ENCODE results near the gene PTCRA. TPM values are rescaled to one million over a fixed set of nuclear protein-coding genes. Genes with fewer than 3 reads are reported as not detected.
"Not testable (repeated sequence)": the region's sequence is repeated elsewhere in the genome, so short reads cannot be mapped to it uniquely, and the experiment has no call there.

Gene PTCRA, protein sequence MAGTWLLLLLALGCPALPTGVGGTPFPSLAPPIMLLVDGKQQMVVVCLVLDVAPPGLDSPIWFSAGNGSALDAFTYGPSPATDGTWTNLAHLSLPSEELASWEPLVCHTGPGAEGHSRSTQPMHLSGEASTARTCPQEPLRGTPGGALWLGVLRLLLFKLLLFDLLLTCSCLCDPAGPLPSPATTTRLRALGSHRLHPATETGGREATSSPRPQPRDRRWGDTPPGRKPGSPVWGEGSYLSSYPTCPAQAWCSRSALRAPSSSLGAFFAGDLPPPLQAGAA
- not detected for total RNA-seq

DNA sequence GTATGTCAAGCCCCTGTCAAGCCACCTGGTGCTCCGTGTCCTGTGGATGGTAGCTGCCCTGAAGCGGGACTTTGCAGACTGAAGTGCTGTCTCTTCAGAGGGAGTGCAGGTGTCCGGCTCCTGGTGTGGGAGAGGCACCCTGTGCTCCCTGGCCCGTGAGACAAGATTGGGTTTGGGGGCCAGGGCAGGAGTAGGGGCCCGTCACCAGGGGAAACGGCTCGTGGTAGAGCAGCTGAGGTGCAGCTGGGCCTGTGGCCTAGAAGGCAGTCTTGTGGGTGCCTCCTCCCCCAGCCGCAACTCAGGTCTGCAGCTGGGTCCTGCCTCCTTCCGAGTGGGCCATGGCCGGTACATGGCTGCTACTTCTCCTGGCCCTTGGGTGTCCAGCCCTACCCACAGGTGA lies at the start of gene PTCRA:
Gene PTCRA (plus strand): TSS at position 322 of the 400 bp plus-strand sequence. CDS start 17 bp downstream, at position 339.
- CTCF ChIA-PET: interaction anchor here (0.5 to 0.8 kb wide), 2 partner anchors 14 to 225 kb away, joined by 3 read pairs; no protein-coding TSS in a partner anchor
- POLR2A ChIA-PET: interaction anchor here (0.6 kb wide), 1 partner anchor 228 kb away, joined by 3 read pairs; no protein-coding TSS in a partner anchor

DNA sequence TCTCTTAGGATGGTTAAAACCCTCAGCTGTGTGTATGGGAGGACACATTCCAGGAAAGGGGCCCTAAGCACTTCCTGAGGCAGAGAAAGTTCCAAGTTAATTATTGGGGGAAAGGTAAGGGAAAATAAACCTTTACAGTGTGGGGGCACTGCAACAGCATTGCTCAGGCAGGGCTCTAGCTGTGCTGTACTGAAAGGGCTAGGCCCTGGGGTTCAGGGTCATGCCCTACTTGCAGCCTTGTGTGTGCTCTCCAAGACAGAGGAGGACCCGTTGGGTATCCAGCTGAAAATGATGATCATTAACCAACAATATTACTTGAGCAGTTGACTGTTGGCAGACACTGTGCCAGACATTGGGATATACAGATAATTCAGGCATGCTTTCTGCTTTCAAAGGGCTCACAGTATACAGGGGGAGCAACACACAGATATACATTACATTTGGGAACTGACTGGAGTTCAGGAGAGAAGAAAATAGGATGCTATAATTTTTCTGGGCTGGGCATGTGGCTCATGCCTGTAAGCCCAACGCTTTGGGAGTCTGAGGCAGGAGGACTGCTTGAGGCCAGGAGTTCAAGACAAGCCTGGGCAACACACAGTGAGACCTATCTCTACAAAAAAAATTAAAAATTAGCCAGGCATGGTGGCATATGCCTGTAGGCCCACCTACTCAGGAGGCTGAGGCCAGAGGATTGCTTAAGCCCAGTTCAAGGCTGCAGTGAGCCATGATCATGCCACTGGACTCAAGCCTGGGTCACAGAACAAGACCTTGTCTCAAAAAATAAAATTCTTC lies 45.5 kb upstream of the PTCRA start:
- ChIA-PET POLR2A (no interaction called here), CTCF (no interaction called here)

DNA sequence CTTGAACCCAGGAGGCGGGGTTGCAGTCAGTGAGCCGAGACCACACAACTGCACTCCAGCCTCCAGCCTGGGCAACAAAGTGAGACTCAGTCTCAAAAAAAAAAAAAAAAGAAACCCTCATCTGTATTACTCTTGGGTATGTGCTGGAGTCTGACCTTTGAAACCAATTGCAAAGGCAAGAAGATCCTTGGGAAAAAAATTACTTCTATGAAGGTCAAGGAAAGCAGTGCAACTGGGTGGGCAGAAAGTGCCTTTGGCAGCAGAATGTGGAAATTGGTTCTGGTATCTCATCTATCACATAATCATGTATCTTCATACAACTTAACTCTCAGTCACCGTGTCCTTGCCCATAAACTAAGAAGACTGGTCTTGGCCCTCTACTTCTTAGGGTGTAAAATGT lies 44.1 kb upstream of the PTCRA start:
- POLR2A ChIA-PET: no interaction called here
- CTCF ChIA-PET: interaction anchor here (0.7 kb wide), 1 partner anchor 11 kb away, joined by 3 read pairs; no protein-coding TSS in a partner anchor

DNA sequence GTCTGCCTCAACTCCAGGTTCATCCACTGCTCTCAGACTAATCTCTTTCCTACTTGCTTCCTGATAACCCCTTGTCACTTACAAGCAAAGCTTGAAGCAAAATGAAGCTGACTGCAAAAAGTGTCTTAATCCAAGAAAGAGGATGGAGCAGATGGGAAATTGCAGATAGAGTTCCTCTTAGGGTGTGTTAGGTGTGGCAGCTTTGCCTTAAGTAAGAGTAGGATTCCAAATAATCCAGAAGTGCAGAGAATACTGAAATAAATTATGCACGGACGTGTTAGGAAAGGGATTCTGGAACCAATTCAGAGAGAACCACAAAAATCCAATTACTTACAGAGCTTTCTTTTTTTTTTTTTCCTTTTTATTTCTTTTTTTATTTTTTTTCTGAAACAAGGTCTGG lies 42.5 kb upstream of the PTCRA start:
- ChIA-PET POLR2A (interaction anchor here (0.6 to 0.9 kb wide), 3 partner anchors 101 to 1587 kb away, joined by 3 to 6 read pairs (median 4); no protein-coding TSS in a partner anchor), CTCF (interaction anchor here (0.6 to 1.2 kb wide), 2 partner anchors 146 to 212 kb away, joined by 3 read pairs; no protein-coding TSS in a partner anchor)

DNA sequence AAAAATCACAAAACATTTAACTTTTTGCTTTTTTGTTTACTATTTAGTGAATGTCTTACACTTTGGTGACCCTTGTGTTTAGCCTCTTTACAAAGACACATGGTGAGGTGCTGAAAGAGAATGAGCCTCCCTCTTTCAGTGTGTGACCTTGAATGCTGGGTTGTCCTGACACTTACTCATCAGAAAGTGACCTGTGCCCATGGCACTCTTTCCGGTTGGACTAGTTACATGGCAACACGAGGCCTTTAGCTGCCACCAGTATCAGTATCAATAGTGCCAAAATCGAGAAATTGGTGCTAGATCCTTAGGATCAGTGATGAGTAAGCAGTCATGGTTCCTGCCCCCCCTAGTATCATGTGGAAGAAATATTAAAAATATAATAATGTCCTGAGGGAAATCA lies 38.2 kb upstream of the PTCRA start:
- CTCF ChIA-PET: interaction anchor here (0.7 to 1.6 kb wide), 6 partner anchors 9 to 416 kb away, joined by 3 to 9 read pairs (median 4); no protein-coding TSS in a partner anchor

DNA sequence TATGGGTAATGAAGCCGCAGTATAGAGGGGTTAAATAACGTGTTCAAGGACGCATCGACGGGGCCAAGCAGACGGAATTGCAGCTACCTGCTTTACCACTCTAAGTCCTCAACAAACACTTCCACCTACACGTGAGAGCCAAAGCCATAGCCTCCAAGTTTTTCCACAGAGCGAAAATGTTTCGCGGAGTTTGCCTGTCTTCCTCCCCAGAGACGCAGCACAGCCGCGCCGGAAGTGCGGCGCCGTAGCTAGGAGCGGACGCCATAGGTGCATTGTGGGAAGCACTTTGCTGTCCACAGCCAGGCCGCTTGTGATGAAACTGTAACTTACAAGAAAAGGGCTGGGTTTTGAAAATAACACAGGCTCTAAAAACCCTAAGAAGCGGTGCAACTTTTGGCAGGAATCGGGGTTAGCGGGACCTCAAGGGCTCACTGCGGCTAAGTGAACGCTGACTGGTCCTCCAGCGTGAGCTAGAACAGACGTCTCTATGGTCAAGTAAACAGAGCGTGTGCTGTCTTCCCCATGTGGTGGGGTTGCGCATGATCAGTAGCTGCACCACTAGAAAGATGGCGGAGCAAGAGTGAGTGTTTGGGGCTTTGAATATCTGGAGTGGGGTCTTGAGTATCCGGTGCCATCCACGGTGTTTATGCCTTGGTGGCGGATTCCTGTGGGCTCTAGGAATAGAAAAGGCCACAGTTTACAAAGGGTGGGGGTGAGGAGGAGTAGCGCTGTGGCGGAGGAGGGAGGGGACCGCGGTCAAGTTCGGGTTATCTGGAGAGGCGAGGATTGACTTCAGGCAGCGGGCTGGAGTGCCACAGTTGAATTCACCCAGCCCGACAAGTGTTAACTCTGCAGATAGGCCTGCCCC lies 36.2 kb upstream of the PTCRA start, which contains the start of gene RPL7L1:
Gene RPL7L1 (plus strand): TSS at position 245 of the 868 bp plus-strand sequence. CDS start 295 bp downstream, at position 540.
- POLR2A ChIA-PET: interaction anchor here (0.5 to 1.7 kb wide), 9 partner anchors 11 to 153 kb away, joined by 3 to 9 read pairs (median 4); partner anchors contain the start of genes BICRAL, CNPY3 and TBCC
- CTCF ChIA-PET: interaction anchor here (0.8 to 2.7 kb wide), 5 partner anchors 10 to 218 kb away, joined by 3 to 13 read pairs (median 4); a partner anchor contains a TSS

More for the DNA sequence above, 38.2 kb upstream of the PTCRA start:
- POLR2A ChIA-PET: no interaction called here

DNA sequence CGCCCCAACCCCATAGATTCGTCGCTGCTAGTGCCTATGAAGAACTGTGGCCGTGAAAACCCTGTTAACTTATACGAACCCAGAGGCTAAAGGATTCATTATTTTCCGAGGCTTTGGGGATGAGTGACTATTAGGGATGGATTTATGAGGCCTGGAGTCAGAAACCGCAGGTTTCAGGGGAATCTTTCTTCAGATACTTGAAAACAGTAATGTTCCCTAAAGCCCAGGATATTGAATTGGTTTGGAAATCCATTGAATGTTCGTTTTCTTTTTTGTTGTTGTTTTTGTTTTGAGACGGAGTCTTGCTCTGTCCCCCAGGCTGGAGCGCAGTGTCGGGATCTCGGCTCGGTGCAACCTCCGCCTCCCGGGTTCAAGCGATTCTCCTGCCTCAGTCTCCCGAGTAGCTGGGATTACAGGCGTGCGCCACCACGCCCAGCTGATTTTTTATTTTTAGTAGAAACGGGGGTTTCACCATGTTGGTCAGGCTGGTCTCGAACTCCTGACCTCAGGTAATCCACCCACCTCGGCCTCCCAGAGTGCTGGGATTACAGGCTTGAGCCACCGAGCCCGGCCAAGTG lies 35.5 kb upstream of the PTCRA start:
- POLR2A ChIA-PET: interaction anchor here (0.9 to 1.7 kb wide), 6 partner anchors 49 to 154 kb away, joined by 4 to 8 read pairs (median 6); partner anchors contain the start of genes BICRAL, CNPY3 and TBCC
- CTCF ChIA-PET: interaction anchor here (0.8 to 2.7 kb wide), 2 partner anchors 9 to 133 kb away, joined by 3 to 13 read pairs; a partner anchor contains a TSS

DNA sequence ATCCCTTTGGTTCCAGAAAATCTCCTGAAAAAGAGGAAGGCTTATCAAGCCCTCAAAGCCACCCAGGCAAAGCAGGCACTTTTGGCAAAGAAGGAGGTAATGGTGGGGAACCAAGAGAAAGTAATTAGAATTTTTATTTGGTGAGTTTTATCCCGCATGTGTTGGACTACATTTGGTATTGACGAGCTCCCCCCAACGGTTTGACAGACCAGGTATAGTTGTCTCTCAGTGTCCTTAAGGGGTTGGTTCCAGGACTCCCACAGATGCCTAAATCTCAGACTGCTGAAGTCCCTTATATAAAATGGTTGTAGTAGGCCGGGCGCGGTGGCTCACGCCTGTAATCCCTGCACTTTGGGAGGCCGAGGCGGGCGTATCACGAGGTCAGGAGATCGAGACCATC lies 35.0 kb upstream of the PTCRA start:
- ChIA-PET CTCF (interaction anchor here (1.4 to 2.7 kb wide), 2 partner anchors 9 to 20 kb away, joined by 7 to 13 read pairs; a partner anchor contains a TSS), POLR2A (interaction anchor here (0.6 to 1.7 kb wide), 3 partner anchors 9 to 98 kb away, joined by 3 to 7 read pairs (median 4); partner anchors contain the start of gene BICRAL)

DNA sequence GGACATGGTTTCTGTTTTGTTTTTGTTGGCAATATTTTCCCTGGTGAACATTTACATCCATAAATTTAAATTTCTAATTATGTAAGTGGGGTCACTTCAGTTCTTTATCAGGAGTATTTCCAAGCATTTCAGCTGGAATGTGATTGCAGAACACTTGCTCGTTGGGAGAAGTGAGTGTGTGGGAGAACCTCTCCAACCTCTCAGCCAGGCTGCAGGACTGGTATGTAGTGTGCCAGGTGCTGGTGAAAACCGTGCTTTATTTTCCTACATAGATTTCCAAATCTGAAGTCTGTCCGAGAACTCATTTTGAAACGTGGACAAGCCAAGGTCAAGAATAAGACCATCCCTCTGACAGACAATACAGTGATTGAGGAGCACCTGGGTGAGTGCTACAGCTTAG lies 30.2 kb upstream of the PTCRA start:
- ChIA-PET CTCF (no interaction called here), POLR2A (interaction anchor here (0.7 kb wide), 1 partner anchor 198 kb away, joined by 3 read pairs; no protein-coding TSS in a partner anchor)

DNA sequence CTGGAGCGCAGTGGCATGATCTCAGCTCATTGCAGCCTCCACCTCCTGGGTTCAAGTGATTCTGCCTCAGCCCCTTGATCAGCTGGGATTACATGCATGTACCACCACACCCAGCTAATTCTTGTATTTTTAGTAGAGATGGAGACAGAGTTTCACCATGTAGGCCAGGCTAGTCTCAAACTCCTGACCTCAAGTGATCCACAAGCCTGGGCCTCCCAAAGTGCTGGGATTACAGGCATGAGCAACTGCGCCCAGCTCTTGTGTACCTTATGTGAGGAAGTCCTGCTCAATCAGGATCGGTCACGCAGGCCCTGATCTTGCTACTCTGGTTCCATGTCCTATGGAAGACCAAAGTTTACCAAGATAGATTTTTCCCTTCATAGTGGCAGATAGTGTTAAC lies 27.7 kb upstream of the PTCRA start:
- POLR2A ChIA-PET, CTCF ChIA-PET: not testable (repeated sequence)

DNA sequence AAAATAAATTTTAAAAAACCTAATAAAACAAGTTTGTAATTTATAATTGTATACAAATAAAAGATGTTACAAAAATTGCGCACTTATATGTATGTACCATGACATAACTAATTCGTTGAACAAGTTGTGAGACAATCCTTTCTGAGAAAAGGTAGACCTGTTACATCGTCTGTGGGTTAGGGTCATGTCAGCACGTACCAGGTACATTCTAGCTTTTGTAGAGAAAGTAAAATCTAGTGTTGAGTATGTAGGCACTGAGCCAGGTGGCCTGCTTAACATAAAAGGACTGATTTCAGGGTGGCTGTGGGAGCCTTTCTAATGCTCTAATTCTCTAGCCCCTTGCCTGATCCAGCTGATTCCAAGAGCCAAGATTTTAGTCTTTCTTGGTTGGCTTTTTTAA lies 26.0 kb upstream of the PTCRA start:
- ChIA-PET CTCF (interaction anchor here (2.2 kb wide), 1 partner anchor 10 kb away, joined by 13 read pairs; the partner anchor contains the start of gene RPL7L1), POLR2A (interaction anchor here (0.5 to 1.8 kb wide), 4 partner anchors 9 to 144 kb away, joined by 3 to 7 read pairs (median 4); partner anchors contain the start of gene TBCC)

DNA sequence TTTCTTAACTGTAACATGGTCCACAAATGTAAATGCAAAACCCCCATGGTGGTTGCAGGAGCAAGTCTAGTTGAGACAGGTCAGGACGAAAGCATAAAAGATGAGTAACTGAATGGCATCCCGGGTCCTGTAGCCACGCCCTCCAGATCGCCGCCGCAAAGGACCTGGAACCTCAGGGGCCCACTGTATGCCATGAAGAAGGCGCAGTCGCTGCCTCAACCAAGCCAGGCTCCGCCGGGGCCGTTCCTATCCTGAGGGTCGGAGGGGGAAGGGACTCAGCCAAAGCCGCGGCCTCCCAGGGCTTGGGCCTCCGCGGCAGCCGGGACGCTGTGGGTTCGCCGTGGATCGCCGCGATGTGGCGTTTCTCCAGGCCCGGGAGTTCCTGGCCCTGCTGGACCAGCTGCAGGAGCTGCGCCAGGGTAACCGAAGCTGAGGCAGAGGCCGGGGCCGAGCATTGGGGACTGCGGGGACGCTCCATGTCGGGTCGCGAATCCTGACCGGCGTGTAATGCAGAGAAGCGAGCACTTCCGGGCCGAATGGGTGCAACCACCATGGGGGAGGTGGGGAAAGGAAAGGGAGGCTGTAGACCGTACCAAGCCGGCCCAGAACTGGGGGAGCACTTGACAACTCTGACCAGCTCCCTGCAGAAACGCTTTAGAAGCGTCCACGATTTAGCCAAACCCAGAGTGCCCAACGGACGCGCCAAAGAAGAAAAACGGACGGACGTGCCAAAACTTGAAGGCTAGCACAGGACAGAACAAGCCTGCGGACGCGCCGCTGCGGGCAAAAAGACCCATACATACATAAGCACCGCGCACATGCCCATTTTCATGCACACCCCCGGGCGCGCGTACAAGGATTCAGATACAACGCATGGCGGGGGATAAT lies 25.3 kb upstream of the PTCRA start:
- POLR2A ChIA-PET: interaction anchor here (0.6 to 1.8 kb wide), 8 partner anchors 9 to 327 kb away, joined by 3 to 7 read pairs (median 3); partner anchors contain the start of genes CNPY3, PPP2R5D, RPL7L1 and TBCC
- CTCF ChIA-PET: interaction anchor here (1.0 to 2.2 kb wide), 2 partner anchors 10 to 101 kb away, joined by 3 to 13 read pairs; partner anchors contain the start of gene RPL7L1

DNA sequence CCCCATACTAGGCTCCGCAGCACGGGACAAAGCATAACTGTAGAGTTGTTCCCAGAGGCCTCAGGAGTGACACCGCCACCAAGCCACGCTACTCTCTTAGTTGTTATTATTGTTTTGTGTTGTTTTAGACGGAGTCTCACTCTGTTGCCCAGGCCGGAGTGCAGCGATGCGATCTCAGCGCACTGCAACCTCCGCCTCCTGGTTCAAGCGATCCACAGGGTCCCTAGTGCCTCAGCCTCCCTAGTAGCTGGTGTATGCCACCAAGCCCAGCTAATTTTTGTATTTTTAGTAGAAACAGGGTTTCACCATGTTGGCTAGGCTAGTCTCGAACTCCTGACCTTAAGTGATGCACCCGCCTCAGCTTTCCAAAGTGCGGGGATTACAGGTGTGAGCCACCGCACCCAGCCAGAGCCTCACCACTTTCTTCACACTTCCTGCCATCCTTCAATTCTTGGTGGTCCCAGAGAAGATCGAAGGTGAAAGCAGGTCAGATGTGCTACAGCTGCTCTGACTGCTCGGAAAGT lies 24.6 kb upstream of the PTCRA start:
- CTCF ChIA-PET: interaction anchor here (1.0 kb wide), 1 partner anchor 100 kb away, joined by 3 read pairs; no protein-coding TSS in a partner anchor
- POLR2A ChIA-PET: interaction anchor here (0.8 to 1.8 kb wide), 7 partner anchors 9 to 328 kb away, joined by 3 to 7 read pairs (median 3); partner anchors contain the start of genes CNPY3, PPP2R5D, RPL7L1 and TBCC

DNA sequence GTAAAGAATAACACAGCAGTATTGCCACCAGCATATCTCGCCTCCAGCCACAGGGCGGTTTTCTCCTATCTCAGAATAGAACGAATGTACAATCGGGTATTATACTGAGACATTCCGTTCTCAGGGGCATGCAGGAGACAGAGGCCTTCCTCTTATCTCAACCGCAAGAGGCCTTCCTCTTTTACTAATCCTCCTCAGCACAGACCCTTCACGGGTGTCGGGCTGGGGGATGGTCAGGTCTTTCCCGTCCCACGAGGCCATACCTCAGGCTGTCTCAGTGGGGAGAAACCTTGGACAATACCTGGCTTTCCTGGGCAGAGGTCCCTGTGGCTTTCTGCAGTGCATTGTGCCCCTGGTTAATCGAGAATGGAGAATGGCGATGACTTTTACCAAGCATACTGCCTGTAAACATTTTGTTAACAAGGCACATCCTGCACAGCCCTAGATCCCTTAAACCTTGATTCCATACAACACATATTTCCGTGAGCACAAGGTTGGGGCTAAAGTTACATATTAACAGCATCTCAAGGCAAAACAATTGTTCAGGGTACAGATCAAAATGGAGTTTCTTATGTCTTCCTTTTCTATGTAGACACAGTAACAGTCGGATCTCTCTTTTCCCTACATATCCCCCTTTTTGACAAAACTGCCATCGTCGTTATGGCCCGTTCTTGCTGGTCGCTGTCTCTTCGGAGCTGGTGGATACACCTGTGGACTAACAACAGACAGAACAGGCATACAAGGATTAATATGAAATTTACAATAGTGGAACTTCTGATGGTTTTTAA lies 21.6 kb upstream of the PTCRA start:
- CTCF ChIA-PET, POLR2A ChIA-PET: not testable (repeated sequence)

DNA sequence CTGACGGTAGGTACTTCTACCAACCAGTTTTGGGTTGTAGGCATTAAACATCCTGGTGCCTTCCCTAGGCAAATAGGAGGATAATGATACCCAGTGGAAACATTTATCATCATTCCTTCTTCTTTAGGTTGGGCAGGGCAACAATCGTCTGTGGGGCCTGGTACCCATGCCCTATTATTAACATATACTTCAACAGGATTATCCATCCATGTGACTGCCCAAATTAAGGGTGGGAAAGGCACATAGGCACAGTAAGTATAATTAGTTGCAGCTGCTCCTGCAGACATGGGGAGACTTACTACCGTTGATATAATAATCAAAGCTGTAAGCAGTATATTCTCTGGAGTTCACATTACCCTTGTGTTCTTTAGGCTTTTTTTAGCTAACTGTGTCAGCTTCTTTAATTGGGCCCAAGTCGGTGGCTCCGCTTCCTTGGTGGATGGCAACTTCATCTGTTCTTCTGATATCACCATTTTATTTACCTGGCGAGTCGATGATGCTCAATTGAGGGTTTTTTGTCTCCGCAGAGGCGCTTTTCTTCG lies 19.6 kb upstream of the PTCRA start:
- CTCF ChIA-PET: no interaction called here

More for the DNA sequence above, 19.6 kb upstream of the PTCRA start:
- POLR2A ChIA-PET: no interaction called here
